DND-41 (cell line): ENCODE data around the gene MAG.

Experiments used
- EZH2 ChIP-seq: IDR thresholded peaks from 3 replicates; pipeline ENCODE4 v1.6.1; 2012; ENCODE audit warnings: borderline replicate concordance, low read depth, mild to moderate bottlenecking, moderate library complexity, low read length, inconsistent platforms; ENCODE audit not compliant: severe bottlenecking
- TF ChIP-seq, protein P1 (sequence below): IDR thresholded peaks from 2 replicates; pipeline ENCODE4 v1.5.1; 2012; ENCODE audit warnings: borderline replicate concordance, low read length, moderate library complexity, mild to moderate bottlenecking; ENCODE audit not compliant: poor library complexity, severe bottlenecking; ENCODE audit errors: extremely low read depth

DNA sequence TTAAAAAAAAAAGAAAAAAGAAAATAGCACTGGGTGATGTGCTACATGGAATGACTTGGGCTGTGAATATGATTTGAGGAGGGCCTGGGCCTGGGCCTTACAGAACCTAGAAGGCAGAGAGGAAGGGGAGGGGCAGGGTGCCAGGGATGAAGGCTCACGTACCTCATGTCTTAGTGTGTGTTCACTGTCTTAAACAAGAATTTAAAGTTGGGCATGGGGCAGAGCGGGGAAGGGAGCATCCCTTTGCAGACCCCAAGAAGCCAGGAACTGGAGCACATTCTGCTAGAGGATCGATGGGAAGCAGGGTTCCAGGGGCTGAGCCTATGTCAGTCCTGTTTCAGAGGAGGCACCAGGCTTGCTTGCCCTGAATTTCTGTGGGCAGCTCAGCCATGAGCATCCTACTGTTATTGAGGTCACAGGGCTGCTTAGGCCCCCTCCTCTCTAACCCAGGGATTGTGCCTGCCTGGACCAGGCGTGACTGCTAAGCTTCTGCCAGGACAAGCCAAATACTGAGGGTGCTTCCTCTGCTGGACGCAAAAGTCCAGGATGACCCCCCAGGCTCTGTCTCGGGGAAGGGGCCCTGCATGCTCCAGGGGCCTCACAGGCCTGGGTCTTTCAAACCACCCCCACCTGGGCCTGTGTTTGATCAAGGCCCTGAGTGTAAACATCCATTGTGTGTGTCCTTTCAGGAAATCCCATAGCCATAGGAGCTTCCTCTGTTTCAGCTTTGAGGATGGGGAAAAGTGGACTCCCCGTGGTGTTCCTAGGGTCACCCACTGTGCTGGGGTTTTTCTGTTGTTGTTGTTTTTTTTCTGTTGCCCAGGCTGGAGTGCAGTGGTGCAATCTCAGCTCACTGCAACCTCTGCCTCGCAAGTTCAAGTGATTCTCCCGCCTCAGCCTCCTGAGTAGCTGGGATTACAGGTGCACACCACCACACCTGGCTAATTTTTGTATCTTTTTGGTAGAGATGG, 38.4 kb upstream of the MAG start:
- TF ChIP-seq, protein P1, sequence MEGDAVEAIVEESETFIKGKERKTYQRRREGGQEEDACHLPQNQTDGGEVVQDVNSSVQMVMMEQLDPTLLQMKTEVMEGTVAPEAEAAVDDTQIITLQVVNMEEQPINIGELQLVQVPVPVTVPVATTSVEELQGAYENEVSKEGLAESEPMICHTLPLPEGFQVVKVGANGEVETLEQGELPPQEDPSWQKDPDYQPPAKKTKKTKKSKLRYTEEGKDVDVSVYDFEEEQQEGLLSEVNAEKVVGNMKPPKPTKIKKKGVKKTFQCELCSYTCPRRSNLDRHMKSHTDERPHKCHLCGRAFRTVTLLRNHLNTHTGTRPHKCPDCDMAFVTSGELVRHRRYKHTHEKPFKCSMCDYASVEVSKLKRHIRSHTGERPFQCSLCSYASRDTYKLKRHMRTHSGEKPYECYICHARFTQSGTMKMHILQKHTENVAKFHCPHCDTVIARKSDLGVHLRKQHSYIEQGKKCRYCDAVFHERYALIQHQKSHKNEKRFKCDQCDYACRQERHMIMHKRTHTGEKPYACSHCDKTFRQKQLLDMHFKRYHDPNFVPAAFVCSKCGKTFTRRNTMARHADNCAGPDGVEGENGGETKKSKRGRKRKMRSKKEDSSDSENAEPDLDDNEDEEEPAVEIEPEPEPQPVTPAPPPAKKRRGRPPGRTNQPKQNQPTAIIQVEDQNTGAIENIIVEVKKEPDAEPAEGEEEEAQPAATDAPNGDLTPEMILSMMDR: no peak
- no peak for TF ChIP-seq EZH2
